HepG2 (cell line): ENCODE data around the gene GPR101. TPM values are rescaled to one million over a fixed set of nuclear protein-coding genes. Genes with fewer than 3 reads are reported as not detected.

Experiments
- ATAC-seq: fragments of 200-7000 bp; cut with Tn5 transposase; 3 replicates; pipeline ENCODE4 v1.9.1; 2020; ENCODE audit warnings: mild to moderate bottlenecking, moderate library complexity
- BruUV-seq: library from RNA; stranded (reverse); fragments of 400-500 nt; replicated peaks from 2 replicates; lab custom pipeline; 2021; lab: Mats Ljungman, UMichigan
- CTCF ChIA-PET: fragments of 300-600 bp; formaldehyde crosslinking; extraction: SDS; loops from one replicate; lab custom pipeline; 2021; ENCODE audit warnings: low total read pairs, inconsistent platforms, low intra/inter-chr PET ratio; lab: Yijun Ruan, JAX
- POLR2A ChIA-PET: fragments of 350-600 bp; sonication (Branson Sonifier 250); formaldehyde crosslinking; loops from one replicate; lab custom pipeline; 2020; ENCODE audit warnings: antibody characterized with exemption, inconsistent platforms; lab: Yijun Ruan, JAX
- DNase-seq: peaks from one replicate; pipeline ENCODE4 v3.0.0-alpha.2; 2015; ENCODE audit warnings: low spot score
- FAIRE-seq: peaks from 3 replicates; lab custom pipeline; 2011; peaks lifted over from hg19 to GRCh38; lab: Jason Lieb, UNC
- H2AFZ ChIP-seq: one replicate; pipeline ENCODE4 v1.6.1; 2011; ENCODE audit warnings: low read length, inconsistent platforms
- H3K27ac ChIP-seq: fragments of 300-600 bp; 3 replicates; pipeline ENCODE4 v1.8.0; 2011; ENCODE audit warnings: mixed run types, mild to moderate bottlenecking, mixed read lengths, low read length, inconsistent platforms; ENCODE audit not compliant: insufficient read depth; ENCODE audit errors: extremely low read length
- H3K27me3 ChIP-seq, 2 experiments: fragments of 200-600 bp in 1 of 2; 2 replicates in 1 of 2; 3 replicates in 1 of 2; pipeline versions ENCODE4 v1.6.0 to v1.8.0; 2011; ENCODE audit warnings: low read length in 2 of 2, mild to moderate bottlenecking in 2 of 2, moderate library complexity in 2 of 2, inconsistent platforms in 1 of 2; ENCODE audit not compliant: insufficient read depth in 2 of 2, control insufficient read depth in 1 of 2
- H3K36me3 ChIP-seq, 2 experiments: fragments of 200-600 bp in 1 of 2; replicated peaks in 1 of 2; 2 replicates in 1 of 2; 3 replicates in 1 of 2; pipeline versions ENCODE4 v1.5.1 to v1.8.0; 2011; ENCODE audit warnings: low read length in 2 of 2, inconsistent platforms in 1 of 2; ENCODE audit not compliant: insufficient read depth in 2 of 2, control insufficient read depth in 1 of 2
- H3K4me1 ChIP-seq: 2 replicates; pipeline ENCODE4 v1.5.1; 2012; ENCODE audit warnings: low read length, inconsistent platforms; ENCODE audit not compliant: insufficient read depth
- H3K4me2 ChIP-seq: 2 replicates; pipeline ENCODE4 v1.6.0; 2011; ENCODE audit warnings: low read depth, low read length, inconsistent platforms
- H3K4me3 ChIP-seq, 3 experiments: fragments of 200-600 bp in 1 of 3; sonication (generic), shearing (Covaris generic) in 1 of 3; replicated peaks in 1 of 3; 2 replicates each; pipeline ENCODE4 v1.5.1; 2011 to 2016; ENCODE audit warnings: low read length in 3 of 3, inconsistent platforms in 2 of 3, low read depth in 2 of 3, mild to moderate bottlenecking in 2 of 3, control low read depth in 1 of 3, mixed read lengths in 1 of 3; ENCODE audit not compliant: insufficient read depth in 1 of 3
- H3K79me2 ChIP-seq: one replicate; pipeline ENCODE4 v1.6.1; 2011; ENCODE audit warnings: low read length, inconsistent platforms; ENCODE audit not compliant: insufficient read depth
- H3K9ac ChIP-seq: 2 replicates; pipeline ENCODE4 v1.6.0; 2011; ENCODE audit warnings: mild to moderate bottlenecking, low read depth, low read length, inconsistent platforms; ENCODE audit not compliant: insufficient read depth
- H3K9me3 ChIP-seq: 2 replicates; pipeline ENCODE4 v1.5.1; 2012; ENCODE audit warnings: mild to moderate bottlenecking, low read length
- H4K20me1 ChIP-seq: 2 replicates; pipeline ENCODE4 v1.6.0; 2011; ENCODE audit warnings: inconsistent platforms, mild to moderate bottlenecking, low read length, moderate library complexity; ENCODE audit not compliant: insufficient read depth
- ADNP ChIP-seq: sonication (generic); formaldehyde crosslinking; IDR thresholded peaks from 2 replicates; pipeline ENCODE4 v1.4.0; 2020; ENCODE audit warnings: missing genetic modification reagents
- CAMTA2 ChIP-seq: sonication (generic); formaldehyde crosslinking; IDR thresholded peaks from 2 replicates; pipeline ENCODE4 v1.4.0; 2020; ENCODE audit warnings: mild to moderate bottlenecking, missing genetic modification reagents, borderline replicate concordance
- CTCF ChIP-seq: sonication (generic); formaldehyde crosslinking; IDR thresholded peaks from 2 replicates; pipeline ENCODE4 v1.5.0; 2020; ENCODE audit warnings: mild to moderate bottlenecking, missing genetic modification reagents, moderate library complexity
- GPN1 ChIP-seq: sonication (generic); formaldehyde crosslinking; IDR thresholded peaks from 2 replicates; pipeline ENCODE4 v1.5.1; 2020; ENCODE audit warnings: missing genetic modification reagents, borderline replicate concordance
- KDM2A ChIP-seq: sonication (generic); formaldehyde crosslinking; IDR thresholded peaks from 2 replicates; pipeline ENCODE4 v1.4.0; 2020; ENCODE audit warnings: low read depth, missing genetic modification reagents, borderline replicate concordance
- MAZ ChIP-seq, 2 experiments: sonication (generic) in 1 of 2; formaldehyde crosslinking in 1 of 2; IDR thresholded peaks; 2 replicates each; pipeline versions ENCODE4 v1.5.0 to v1.6.1; 2012 to 2020; ENCODE audit warnings: low read depth in 2 of 2, mild to moderate bottlenecking in 2 of 2, borderline replicate concordance in 1 of 2, improper control_type of control experiment in 1 of 2, low read length in 1 of 2, missing genetic modification reagents in 1 of 2, moderate library complexity in 1 of 2
- PHF8 ChIP-seq: sonication (generic); formaldehyde crosslinking; IDR thresholded peaks from 2 replicates; pipeline ENCODE4 v1.5.0; 2020; ENCODE audit warnings: missing genetic modification reagents
- RAD21 ChIP-seq: fragments of 450-650 bp; formaldehyde crosslinking; IDR thresholded peaks from 2 replicates; pipeline ENCODE4 v1.5.0; 2020; ENCODE audit warnings: mild to moderate bottlenecking
- STAG1 ChIP-seq: sonication (generic); formaldehyde crosslinking; IDR thresholded peaks from 2 replicates; pipeline ENCODE4 v1.4.0; 2020; ENCODE audit warnings: missing genetic modification reagents
- TSC22D2 ChIP-seq: sonication (generic); formaldehyde crosslinking; IDR thresholded peaks from 2 replicates; pipeline ENCODE4 v1.5.1; 2020; ENCODE audit warnings: missing genetic modification reagents, mild to moderate bottlenecking, borderline replicate concordance
- ZNF234 ChIP-seq: sonication (generic); formaldehyde crosslinking; conservative IDR thresholded peaks from 2 replicates; pipeline ENCODE4 v1.5.1; 2020; ENCODE audit warnings: mild to moderate bottlenecking, missing genetic modification reagents
- ZNF816 ChIP-seq: sonication (generic); formaldehyde crosslinking; IDR thresholded peaks from 2 replicates; pipeline ENCODE4 v1.8.0; 2022; ENCODE audit warnings: missing genetic modification reagents, mild to moderate bottlenecking, borderline replicate concordance
- WGBS: methylation state at CpG from one replicate; pipeline ENCODE4 v1.1.6; 2017; ENCODE audit warnings: low lambda C conversion rate; 5-methylcytosine and 5-hydroxymethylcytosine counted together
- in situ Hi-C: cut with HindIII; loops from 2 replicates; pipeline ENCODE4 v1.10.0; 2017; ENCODE audit warnings: low pct_unique_long_range_greater_than_20kb; ENCODE audit not compliant: extremely low pct_ligation_motif_present
- intact Hi-C: fragments of 100-400 bp; cut with micrococcal nuclease; formaldehyde crosslinking; loops from one replicate; pipeline ENCODE4 v1.10.0; 2022; ENCODE audit not compliant: unreplicated experiment
- polyA plus RNA-seq, 8 experiments: library from polyadenylated mRNA; depleted of rRNA in 3 of 8; stranded (reverse) in 7 of 8; unstranded in 1 of 8; fragments of >200 nt; fragmentation: Illumina TruSeq in 4 of 8; extraction: Trizol in 4 of 8; gene quantifications; 2 replicates each; pipeline versions ENCODE4 v1.2.1 to v1.2.3, GENCODE V29; 2011 to 2016; ENCODE audit warnings: low read depth in 4 of 8, missing spikeins in 1 of 8, mixed read lengths in 1 of 8; ENCODE audit not compliant: insufficient read depth in 1 of 8
- total RNA-seq, 5 experiments: library from RNA; depleted of rRNA; stranded (reverse); fragments of >200 nt; fragmentation: Illumina TruSeq; extraction: Trizol; gene quantifications; 2 replicates each; pipeline ENCODE4 v1.2.3, GENCODE V29; 2016; ENCODE audit warnings: low read depth in 1 of 5
- TF ChIP-seq, protein P1 (sequence below): IDR thresholded peaks from 2 replicates; pipeline ENCODE4 v1.6.1; 2016; ENCODE audit warnings: mild to moderate bottlenecking, missing biosample characterization, missing genetic modification reagents

Gene GPR101
- total and polyA plus RNA-seq, 2 of the 13 experiments (the other 11 are each of a cell fraction or from before 2014, with no cell fraction given): not detected

GRCh38 chrX:137052643-137053235 is 18.9 kb upstream of the GPR101 start:
- no peaks in the 10 kb centered on the region for H3K36me3 ChIP-seq
- H4K20me1 ChIP-seq: no peaks in the 10 kb centered on the region
- no peak for DNase-seq
- no peak overlapping the region for H3K9ac ChIP-seq
- in situ Hi-C loops (loop anchor here (5.0 kb wide), 1 partner anchor 100 kb away; no protein-coding TSS in a partner anchor), intact Hi-C loops (loop anchor here (1.0 to 5.0 kb wide), 2 partner anchors 97 to 340 kb away; no protein-coding TSS in a partner anchor)
- no peak for FAIRE-seq
- no peak for TF ChIP-seq CAMTA2 (CRISPR knock-in tag)
- TF ChIP-seq ZNF234: no peak
- H3K27me3 ChIP-seq: peaks cover 1 to 17% of the 10 kb centered on the region in 2 experiments; a peak in 3 of 5 replicates
- CTCF ChIA-PET: interaction anchor here (3.0 kb wide), 1 partner anchor 98 kb away, joined by 30 read pairs; no protein-coding TSS in a partner anchor
- H3K9me3 ChIP-seq: no peaks in the 10 kb centered on the region
- H3K4me3 ChIP-seq: peak overlapping the region in 1 of 3 experiments; percentile 43; a peak in 1 of 6 replicates
- no peak overlapping the region for H2AFZ ChIP-seq
- no TSS peak for BruUV-seq
- POLR2A ChIA-PET: no interaction called here
- 10% methylated on average over 21 of the region's 37 CpGs for WGBS
- H3K4me2 ChIP-seq: peak overlapping the region; percentile 73
- H3K4me1 ChIP-seq: no peaks in the 10 kb centered on the region
- no peak overlapping the region for H3K27ac ChIP-seq
- H3K79me2 ChIP-seq: no peaks in the 10 kb centered on the region
- peak; percentile 35; the same call in 1 of the 3 replicates for ATAC-seq

GRCh38 chrX:137051978-137052642 is 18.3 kb upstream of the GPR101 start:
- no peak overlapping the region for H3K27ac ChIP-seq
- H4K20me1 ChIP-seq: no peaks in the 10 kb centered on the region
- no peak overlapping the region for H3K9ac ChIP-seq
- WGBS: 50% methylated on average over 2 of the region's 37 CpGs
- H2AFZ ChIP-seq: no peak overlapping the region
- no peaks in the 10 kb centered on the region for H3K9me3 ChIP-seq
- peak overlapping the region; percentile 73 for H3K4me2 ChIP-seq
- peak; percentile 23 for FAIRE-seq
- BruUV-seq: no TSS peak
- no peaks in the 10 kb centered on the region for H3K36me3 ChIP-seq
- peak; percentile 21 for DNase-seq
- H3K79me2 ChIP-seq: no peaks in the 10 kb centered on the region
- peak overlapping the region in 1 of 3 experiments; percentile 43; a peak in 1 of 6 replicates for H3K4me3 ChIP-seq
- intact Hi-C loops: loop anchor here (1.0 to 5.0 kb wide), 2 partner anchors 97 to 340 kb away; no protein-coding TSS in a partner anchor
- peak; percentile 98 for ATAC-seq
- H3K27me3 ChIP-seq: peaks cover 1 to 17% of the 10 kb centered on the region in 2 experiments; a peak in 3 of 5 replicates
- H3K4me1 ChIP-seq: no peaks in the 10 kb centered on the region
- in situ Hi-C loops: loop anchor here (5.0 kb wide), 1 partner anchor 100 kb away; no protein-coding TSS in a partner anchor
- ChIA-PET POLR2A (no interaction called here), CTCF (interaction anchor here (3.0 kb wide), 1 partner anchor 98 kb away, joined by 30 read pairs; no protein-coding TSS in a partner anchor)
- TF ChIP-seq GPN1 (CRISPR knock-in tag) (no peak), PHF8 (CRISPR knock-in tag) (no peak), TSC22D2 (CRISPR knock-in tag) (no peak), MAZ (IDR thresholded peaks at IDR 0.05; ENCODE audit: borderline replicate concordance, low read depth, low read length) (no peak), MAZ (CRISPR knock-in tag; IDR thresholded peaks at IDR 0.05; ENCODE audit: low read depth) (0 out of 2 replicates have a peak, but pooled peaks have one; percentile 27), ADNP (no peak), STAG1 (peak; percentile 69), KDM2A (CRISPR knock-in tag) (peak; percentile 51; the same call in 1 of the 2 replicates), RAD21 (peak; percentile 64), CTCF (CRISPR knock-in tag) (peak; percentile 85), ZNF816 (no peak)
- TF ChIP-seq, protein P1, sequence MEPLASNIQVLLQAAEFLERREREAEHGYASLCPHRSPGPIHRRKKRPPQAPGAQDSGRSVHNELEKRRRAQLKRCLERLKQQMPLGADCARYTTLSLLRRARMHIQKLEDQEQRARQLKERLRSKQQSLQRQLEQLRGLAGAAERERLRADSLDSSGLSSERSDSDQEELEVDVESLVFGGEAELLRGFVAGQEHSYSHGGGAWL (CRISPR knock-in tag): no peak
